Hematopoietic multipotent progenitor cell treated with erythropoietin and hydrocortisone succinate and interleukin-3 and kit ligand, for 6 days (in vitro differentiated cells): ENCODE measurements around the gene ADCY9.
"Not testable (repeated sequence)": the region's sequence is repeated elsewhere in the genome, so short reads cannot be mapped to it uniquely, and the experiment has no call there.

Source experiments
- DNase-seq: peaks from one replicate; pipeline ENCODE4 v3.0.0-alpha.2; 2015

ADCY9 gene

GRCh38 chr16:4116325-4117249 is at the start of gene ADCY9:
ADCY9 (minus strand) TSS chr16:4116442; CDS start chr16:4115442, 1,000 bp downstream.
- DNase-seq: peak; percentile 67

GRCh38 chr16:4160658-4161430 is 44.6 kb upstream of the ADCY9 start:
- no peak for DNase-seq

GRCh38 chr16:4159726-4160125 is 43.5 kb upstream of the ADCY9 start:
- no peak for DNase-seq

GRCh38 chr16:4158143-4159093 is 42.2 kb upstream of the ADCY9 start:
- DNase-seq: no peak

GRCh38 chr16:4157376-4157825 is 41.2 kb upstream of the ADCY9 start:
- DNase-seq: no peak

GRCh38 chr16:4156503-4156902 is 40.3 kb upstream of the ADCY9 start:
- not testable (repeated sequence) for DNase-seq

- not testable (repeated sequence) for DNase-seq
These were observed 37.1 kb upstream of the ADCY9 start for GRCh38 chr16:4153364-4153763.

GRCh38 chr16:4152267-4152666 is 36.0 kb upstream of the ADCY9 start:
- DNase-seq: no peak

GRCh38 chr16:4147236-4147635 is 31.0 kb upstream of the ADCY9 start:
- no peak for DNase-seq

- no peak for DNase-seq
These were observed 26.0 kb upstream of the ADCY9 start for GRCh38 chr16:4142268-4142667.

GRCh38 chr16:4141604-4142003 is 25.4 kb upstream of the ADCY9 start:
- no peak for DNase-seq

GRCh38 chr16:4140652-4141051 is 24.4 kb upstream of the ADCY9 start:
- peak; percentile 20 for DNase-seq

GRCh38 chr16:4139968-4140367 is 23.7 kb upstream of the ADCY9 start:
- DNase-seq: no peak

GRCh38 chr16:4138713-4139112 is 22.5 kb upstream of the ADCY9 start:
- no peak for DNase-seq

- no peak for DNase-seq
These were observed 21.2 kb upstream of the ADCY9 start for GRCh38 chr16:4137438-4137837.

- DNase-seq: no peak
These were observed 20.1 kb upstream of the ADCY9 start for GRCh38 chr16:4136229-4136813.

- no peak for DNase-seq
These were observed 19.3 kb upstream of the ADCY9 start for GRCh38 chr16:4135537-4135936.

GRCh38 chr16:4133897-4134372 is 17.7 kb upstream of the ADCY9 start:
- DNase-seq: no peak

GRCh38 chr16:4131621-4132020 is 15.4 kb upstream of the ADCY9 start:
- DNase-seq: no peak

GRCh38 chr16:4124535-4125294 is 8.5 kb upstream of the ADCY9 start:
- DNase-seq: no peak

- DNase-seq: no peak
These were observed 7.5 kb upstream of the ADCY9 start for GRCh38 chr16:4123616-4124300.
